Body of pancreas (tissue), 4 donors: Measurements from ENCODE around the gene SGCE. TPM values are rescaled to one million over a fixed set of nuclear protein-coding genes. Genes with fewer than 3 reads are reported as not detected.

Experiments used
- ATAC-seq: fragments of 150-250 bp; one replicate; pipeline ENCODE4 v1.9.1; 2016
- DNase-seq, 4 donors: peaks; one replicate each; pipeline ENCODE4 v3.0.0-alpha.2; 2019
- H3K27ac ChIP-seq, 4 donors: fragments of 200-600 bp; sonication (generic); 1 replicate in 3 of 4; 2 replicates in 1 of 4; pipeline versions ENCODE4 v1.5.1 to v1.6.1; 2016 to 2019; ENCODE audit warnings: mild to moderate bottlenecking in 1 of 4, mixed read lengths in 1 of 4, moderate library complexity in 1 of 4
- H3K27me3 ChIP-seq, 2 donors: fragments of 200-600 bp; sonication (generic); one replicate each; pipeline ENCODE4 v1.6.0; 2016; ENCODE audit warnings: mild to moderate bottlenecking in 1 of 2
- H3K36me3 ChIP-seq, 2 donors: fragments of 200-600 bp; sonication (generic); replicated peaks in 1 of 2; 2 replicates each; pipeline ENCODE4 v1.5.1; 2016; ENCODE audit warnings: low read depth in 2 of 2; ENCODE audit not compliant: insufficient read depth in 1 of 2
- H3K4me1 ChIP-seq: fragments of 200-600 bp; sonication (generic); one replicate; pipeline ENCODE4 v1.6.0; 2016
- H3K4me3 ChIP-seq, 2 donors: fragments of 200-600 bp; sonication (generic); 1 replicate in 1 of 2; 2 replicates in 1 of 2; pipeline ENCODE4 v1.5.1; 2016 to 2019
- H3K9me3 ChIP-seq, 3 donors: fragments of 200-600 bp; sonication (generic); 1 replicate in 2 of 3; 2 replicates in 1 of 3; pipeline ENCODE4 v1.5.1; 2016
- CTCF ChIP-seq, 7 experiments: fragments of 450-650 bp in 4 of 7; fragments of 200-600 bp in 3 of 7; sonication (generic) in 3 of 7; IDR thresholded peaks; one replicate each; pipeline ENCODE4 v1.5.1; 2016 to 2019; ENCODE audit warnings: antibody characterized with exemption in 7 of 7
- POLR2A ChIP-seq, 3 donors: fragments of 450-650 bp; IDR thresholded peaks; one replicate each; pipeline ENCODE4 v1.6.1; 2016; ENCODE audit warnings: antibody characterized with exemption in 3 of 3, mild to moderate bottlenecking in 2 of 3
- WGBS, 2 donors: methylation state at CpG; one replicate each; pipeline ENCODE4 v1.1.5; 2017; 5-methylcytosine and 5-hydroxymethylcytosine counted together
- intact Hi-C: fragments of 100-400 bp; cut with DNase I; formaldehyde crosslinking; loops from one replicate; pipeline ENCODE4 v1.15.1; 2023
- total RNA-seq, 2 donors: library from RNA; depleted of rRNA; stranded (reverse); fragments of >200 nt; gene quantifications; one replicate each; pipeline ENCODE4 v1.1.0, GENCODE V29; 2016

Gene SGCE
- total RNA-seq, 2 donors from 2014 or later, result 48.1 to 55.3 TPM

- ATAC-seq (no peak), DNase-seq (no peak)
- Histone ChIP-seq H3K4me3 (no peak overlapping the region), H3K36me3 (no peaks in the 10 kb centered on the region), H3K27ac (no peak overlapping the region), H3K9me3 (no peaks in the 10 kb centered on the region), H3K27me3 (no peaks in the 10 kb centered on the region), H3K4me1 (no peaks in the 10 kb centered on the region)
- TF ChIP-seq POLR2A (IDR thresholded peaks at IDR 0.05), result no peak
- TF ChIP-seq CTCF (IDR thresholded peaks at IDR 0.05), result no peak
- intact Hi-C loops, result no loop called here
- 81 to 85% methylated on average over 1 of the region's 1 CpG for WGBS, 2 donors
These were observed 14.0 kb upstream of the SGCE start for GRCh38 chr7:94669773-94670495.

- Histone ChIP-seq H3K9me3 (no peaks in the 10 kb centered on the region), H3K4me1 (no peaks in the 10 kb centered on the region), H3K36me3 (no peaks in the 10 kb centered on the region), H3K27ac (no peak overlapping the region), H3K4me3 (no peak overlapping the region), H3K27me3 (no peaks in the 10 kb centered on the region)
- intact Hi-C loops, result no loop called here
- TF ChIP-seq CTCF (IDR thresholded peaks at IDR 0.05), result no peak
- ATAC-seq (no peak), DNase-seq (no peak)
- 73 to 80% methylated on average over 3 of the region's 3 CpGs for WGBS, 2 donors
These were observed 11.1 kb upstream of the SGCE start for GRCh38 chr7:94666879-94667587.

GRCh38 chr7:94665426-94665825 is 9.5 kb upstream of the SGCE start:
- Histone ChIP-seq H3K9me3 (no peaks in the 10 kb centered on the region), H3K4me3 (no peak overlapping the region), H3K27ac (no peak overlapping the region), H3K36me3 (no peaks in the 10 kb centered on the region), H3K4me1 (no peaks in the 10 kb centered on the region), H3K27me3 (no peaks in the 10 kb centered on the region)
- TF ChIP-seq POLR2A (IDR thresholded peaks at IDR 0.05), result no peak
- TF ChIP-seq CTCF (IDR thresholded peaks at IDR 0.05), result no peak
- WGBS, 2 donors, result 93% methylated on average over 18 of the region's 18 CpGs
- DNase-seq (no peak), ATAC-seq (no peak)
- intact Hi-C loops, result no loop called here

- WGBS, 2 donors, result 95 to 96% methylated on average over 12 to 23 of the region's 23 CpGs
- TF ChIP-seq CTCF (IDR thresholded peaks at IDR 0.05) (no peak), POLR2A (IDR thresholded peaks at IDR 0.05) (no peak)
- no peak overlapping the region for H3K4me3 ChIP-seq
- H3K9me3 ChIP-seq, result no peaks in the 10 kb centered on the region
- H3K36me3 ChIP-seq, result no peaks in the 10 kb centered on the region
- no peaks in the 10 kb centered on the region for H3K27me3 ChIP-seq
- ATAC-seq (no peak), DNase-seq (no peak)
- no peak overlapping the region for H3K27ac ChIP-seq
- H3K4me1 ChIP-seq, result no peaks in the 10 kb centered on the region
- intact Hi-C loops, result no loop called here
These were observed 8.1 kb upstream of the SGCE start for GRCh38 chr7:94664023-94664422.
